PC-9 (cell line): ENCODE data around the gene SYNJ1.

Experiments
- EZH2 ChIP-seq: fragments of 200-600 bp; sonication (generic); IDR thresholded peaks from 2 replicates; pipeline ENCODE4 v1.8.0; 2017; ENCODE audit warnings: antibody characterized with exemption, low read depth
- TF ChIP-seq, protein P1 (sequence below): fragments of 200-600 bp; sonication (generic); conservative IDR thresholded peaks from 2 replicates; pipeline ENCODE4 v1.6.1; 2017; ENCODE audit warnings: mixed run types, antibody characterized with exemption, mild to moderate bottlenecking, moderate library complexity

DNA sequence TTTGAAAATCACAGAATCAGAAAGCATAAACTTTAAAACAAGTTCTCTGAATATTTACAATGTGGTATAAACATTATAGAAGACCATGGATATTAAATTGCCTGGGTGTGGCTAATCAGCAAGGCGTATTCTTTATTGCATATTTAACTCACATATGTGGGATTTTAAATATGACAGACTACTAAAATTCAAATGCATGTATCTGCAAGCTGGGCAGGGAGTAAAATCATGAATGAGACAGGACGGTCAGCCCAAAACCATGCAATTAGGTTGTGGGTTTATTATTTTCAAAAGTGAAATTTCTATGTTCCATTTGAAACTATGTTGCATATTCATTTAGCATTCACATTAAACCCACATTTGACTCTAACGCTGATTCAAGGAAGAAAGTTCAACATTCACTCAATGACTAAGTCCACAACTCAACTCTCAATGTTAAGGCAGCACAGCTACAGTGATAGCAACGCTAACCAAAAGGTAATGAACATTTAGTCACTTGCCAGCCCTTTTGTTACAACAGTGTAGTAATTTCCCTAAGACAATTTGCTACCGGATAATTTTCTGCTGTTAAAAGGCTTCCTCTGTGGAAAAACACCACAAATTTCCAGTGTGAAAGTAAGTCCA lies 6.3 kb upstream of the SYNJ1 start:
- TF ChIP-seq, protein P1, sequence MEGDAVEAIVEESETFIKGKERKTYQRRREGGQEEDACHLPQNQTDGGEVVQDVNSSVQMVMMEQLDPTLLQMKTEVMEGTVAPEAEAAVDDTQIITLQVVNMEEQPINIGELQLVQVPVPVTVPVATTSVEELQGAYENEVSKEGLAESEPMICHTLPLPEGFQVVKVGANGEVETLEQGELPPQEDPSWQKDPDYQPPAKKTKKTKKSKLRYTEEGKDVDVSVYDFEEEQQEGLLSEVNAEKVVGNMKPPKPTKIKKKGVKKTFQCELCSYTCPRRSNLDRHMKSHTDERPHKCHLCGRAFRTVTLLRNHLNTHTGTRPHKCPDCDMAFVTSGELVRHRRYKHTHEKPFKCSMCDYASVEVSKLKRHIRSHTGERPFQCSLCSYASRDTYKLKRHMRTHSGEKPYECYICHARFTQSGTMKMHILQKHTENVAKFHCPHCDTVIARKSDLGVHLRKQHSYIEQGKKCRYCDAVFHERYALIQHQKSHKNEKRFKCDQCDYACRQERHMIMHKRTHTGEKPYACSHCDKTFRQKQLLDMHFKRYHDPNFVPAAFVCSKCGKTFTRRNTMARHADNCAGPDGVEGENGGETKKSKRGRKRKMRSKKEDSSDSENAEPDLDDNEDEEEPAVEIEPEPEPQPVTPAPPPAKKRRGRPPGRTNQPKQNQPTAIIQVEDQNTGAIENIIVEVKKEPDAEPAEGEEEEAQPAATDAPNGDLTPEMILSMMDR, result no peak
- no peak for TF ChIP-seq EZH2
